ENCODE data around the gene FARSA. TPM values are rescaled to one million over a fixed set of nuclear protein-coding genes. Genes with fewer than 3 reads are reported as not detected.
A peak's percentile ranks its signal among the peaks of the same experiment; 100 is the strongest.

Gene FARSA
- total and polyA plus RNA-seq, 2 of the 13 experiments (the other 11 are each of a cell fraction or from before 2014, with no cell fraction given): 25.9 to 72.0 TPM

- no peak for TF ChIP-seq FOXP4 (CRISPR knock-in tag; IDR thresholded peaks at IDR 0.05)
- TF ChIP-seq ASH2L (IDR thresholded peaks at IDR 0.05; ENCODE audit: insufficient read length, low read depth, low read length): peak; percentile 80
- TF ChIP-seq ZZZ3 (CRISPR knock-in tag; IDR thresholded peaks at IDR 0.05; ENCODE audit: borderline replicate concordance): no peak
- no peak for TF ChIP-seq MAZ (IDR thresholded peaks at IDR 0.05; ENCODE audit: borderline replicate concordance, low read depth, low read length)
- no peak; the same call in 1 of the 2 replicates for TF ChIP-seq MAZ (CRISPR knock-in tag; IDR thresholded peaks at IDR 0.05; ENCODE audit: low read depth)
- TF ChIP-seq JDP2 (CRISPR knock-in tag; IDR thresholded peaks at IDR 0.05; ENCODE audit: borderline replicate concordance): no peak
- TF ChIP-seq SMYD3 (CRISPR knock-in tag; IDR thresholded peaks at IDR 0.05): no peak
- no peak for TF ChIP-seq ZNF564 (CRISPR knock-in tag; IDR thresholded peaks at IDR 0.05)
- no peak for TF ChIP-seq MTF1 (CRISPR knock-in tag; IDR thresholded peaks at IDR 0.05)
- TF ChIP-seq ZHX2 (IDR thresholded peaks at IDR 0.05; ENCODE audit: low read depth): peak; percentile 68; the same call in 1 of the 2 replicates
- TF ChIP-seq ZHX2 (CRISPR knock-in tag; IDR thresholded peaks at IDR 0.05; ENCODE audit: borderline replicate concordance): 0 out of 2 replicates have a peak, but pooled peaks have one; percentile 72
- TF ChIP-seq MXD3 (CRISPR knock-in tag; IDR thresholded peaks at IDR 0.05): peak; percentile 96
- TF ChIP-seq, protein P1, sequence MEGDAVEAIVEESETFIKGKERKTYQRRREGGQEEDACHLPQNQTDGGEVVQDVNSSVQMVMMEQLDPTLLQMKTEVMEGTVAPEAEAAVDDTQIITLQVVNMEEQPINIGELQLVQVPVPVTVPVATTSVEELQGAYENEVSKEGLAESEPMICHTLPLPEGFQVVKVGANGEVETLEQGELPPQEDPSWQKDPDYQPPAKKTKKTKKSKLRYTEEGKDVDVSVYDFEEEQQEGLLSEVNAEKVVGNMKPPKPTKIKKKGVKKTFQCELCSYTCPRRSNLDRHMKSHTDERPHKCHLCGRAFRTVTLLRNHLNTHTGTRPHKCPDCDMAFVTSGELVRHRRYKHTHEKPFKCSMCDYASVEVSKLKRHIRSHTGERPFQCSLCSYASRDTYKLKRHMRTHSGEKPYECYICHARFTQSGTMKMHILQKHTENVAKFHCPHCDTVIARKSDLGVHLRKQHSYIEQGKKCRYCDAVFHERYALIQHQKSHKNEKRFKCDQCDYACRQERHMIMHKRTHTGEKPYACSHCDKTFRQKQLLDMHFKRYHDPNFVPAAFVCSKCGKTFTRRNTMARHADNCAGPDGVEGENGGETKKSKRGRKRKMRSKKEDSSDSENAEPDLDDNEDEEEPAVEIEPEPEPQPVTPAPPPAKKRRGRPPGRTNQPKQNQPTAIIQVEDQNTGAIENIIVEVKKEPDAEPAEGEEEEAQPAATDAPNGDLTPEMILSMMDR (CRISPR knock-in tag; IDR thresholded peaks at IDR 0.05): 0 out of 2 replicates have a peak, but pooled peaks have one; percentile 5
- no peak; the same call in 1 of the 2 replicates for TF ChIP-seq ZNF547 (CRISPR knock-in tag; IDR thresholded peaks at IDR 0.05)
- TF ChIP-seq PCBP2 (optimal IDR thresholded peaks at IDR 0.05; ENCODE audit: low read depth, low read length, poor library complexity, severe bottlenecking): no peak
- no peak for TF ChIP-seq ZNF362 (CRISPR knock-in tag; IDR thresholded peaks at IDR 0.05; ENCODE audit: borderline replicate concordance)
Observed at GRCh38 chr19:12956446-12957388, 23.2 kb upstream of the FARSA start, which contains the start of gene GADD45GIP1 (continued).

Data from HepG2 (cell line).